ENCODE results near the gene SPIRE2. TPM values are rescaled to one million over a fixed set of nuclear protein-coding genes. Genes with fewer than 3 reads are reported as not detected.
"Not testable (repeated sequence)": the region's sequence is repeated elsewhere in the genome, so short reads cannot be mapped to it uniquely, and the experiment has no call there.

SPIRE2 gene
- polyA plus RNA-seq, 3 donors: 10.4 to 19.5 (median 12.2) TPM

- DNase-seq (ENCODE audit: extremely low read depth in 1 of 11, low read depth in 9 of 11, low spot score in 4 of 11): no peak
These were observed 29.4 kb upstream of the SPIRE2 start for GRCh38 chr16:89798832-89799370.

DNA sequence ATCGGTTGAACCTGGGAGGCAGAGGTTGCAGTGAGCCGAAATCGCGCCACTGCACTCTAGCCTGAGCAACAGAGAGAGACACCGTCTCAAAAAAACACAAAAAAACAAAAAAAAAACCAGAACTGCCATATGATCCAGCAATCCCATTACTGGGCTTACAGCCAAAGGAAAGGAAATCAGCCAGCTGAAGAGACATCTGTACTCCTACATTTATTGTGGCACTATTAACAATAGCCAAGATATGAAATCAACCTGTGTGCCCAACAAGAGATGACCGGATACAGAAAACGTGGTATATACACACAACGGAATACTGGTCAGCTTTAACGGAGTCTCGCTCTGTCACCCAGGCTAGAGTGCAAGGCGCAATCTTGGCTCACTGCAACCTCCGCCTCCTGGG, 26.5 kb upstream of the SPIRE2 start:
- DNase-seq (ENCODE audit: extremely low read depth in 1 of 11, low read depth in 9 of 11, low spot score in 4 of 11): no peak

- no peak for DNase-seq (ENCODE audit: extremely low read depth in 1 of 11, low read depth in 9 of 11, low spot score in 4 of 11)
These were observed 23.0 kb upstream of the SPIRE2 start for GRCh38 chr16:89805136-89805905.

DNA sequence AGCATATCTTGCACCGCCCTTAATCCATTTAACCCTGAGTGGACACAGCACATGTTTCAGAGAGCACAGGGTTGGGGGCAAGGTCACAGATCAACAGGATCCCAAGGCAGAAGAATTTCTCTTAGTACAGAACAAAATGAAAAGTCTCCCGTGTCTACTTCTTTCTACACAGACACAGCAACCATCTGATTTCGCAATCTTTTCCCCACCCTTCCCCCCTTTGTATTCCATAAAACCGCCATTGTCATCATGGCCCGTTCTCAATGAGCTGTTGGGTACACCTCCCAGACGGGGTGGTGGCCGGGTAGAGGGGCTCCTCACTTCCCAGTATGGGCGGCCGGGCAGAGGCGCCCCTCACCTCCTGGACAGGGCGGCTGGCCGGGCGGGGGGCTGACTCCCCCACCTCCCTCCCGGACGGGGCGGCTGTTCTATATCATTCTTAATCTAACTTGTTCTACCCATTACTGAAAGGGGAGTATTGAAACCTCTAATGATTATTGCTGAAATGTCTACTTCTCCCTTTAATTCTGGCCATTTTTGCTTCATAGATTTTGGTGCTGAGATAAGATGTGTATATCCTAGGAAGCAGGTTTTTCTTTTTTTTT, 21.6 kb upstream of the SPIRE2 start:
- DNase-seq (ENCODE audit: extremely low read depth in 1 of 11, low read depth in 9 of 11, low spot score in 4 of 11): not testable (repeated sequence)

DNA sequence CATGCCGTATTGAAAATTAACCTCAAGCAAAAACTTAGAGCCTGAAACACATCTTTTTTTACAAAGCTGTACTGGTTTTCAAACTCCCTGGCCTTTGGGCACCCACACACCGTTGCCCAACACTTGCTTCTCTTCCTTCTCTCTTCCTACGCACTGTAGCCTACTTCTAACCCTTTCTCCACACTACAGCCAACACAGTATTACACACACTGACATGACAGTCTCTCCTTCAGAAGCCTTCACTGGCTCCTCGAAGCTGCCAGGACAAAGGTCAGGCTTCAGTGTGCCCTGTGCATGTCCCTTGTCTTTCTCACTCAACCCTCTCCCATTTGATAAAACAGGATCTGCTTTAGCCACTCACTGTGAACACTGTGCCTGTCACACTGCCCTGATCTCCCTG, 19.8 kb upstream of the SPIRE2 start:
- no peak for DNase-seq (ENCODE audit: extremely low read depth in 1 of 11, low read depth in 9 of 11, low spot score in 4 of 11)

DNA sequence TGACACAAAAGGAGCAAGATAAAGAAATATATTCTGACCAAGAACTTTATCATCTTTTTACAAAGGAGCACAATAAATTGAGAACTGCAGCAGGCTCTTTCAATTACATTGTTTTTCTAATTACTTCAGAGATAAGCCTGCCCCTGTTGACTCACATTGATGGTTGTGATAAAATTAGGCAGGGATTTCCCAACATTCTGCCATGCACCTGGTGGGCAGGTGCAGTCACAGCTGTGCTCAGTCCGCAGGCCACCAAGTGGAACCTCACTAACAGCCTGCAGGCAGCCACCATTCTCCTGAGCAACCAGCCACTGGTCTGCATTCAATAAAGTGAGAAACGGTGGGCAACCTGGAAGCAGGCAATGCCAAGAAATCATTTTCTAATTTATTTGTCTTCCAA, 17.0 kb upstream of the SPIRE2 start:
- no peak for DNase-seq (ENCODE audit: extremely low read depth in 1 of 11, low read depth in 9 of 11, low spot score in 4 of 11)

- DNase-seq (ENCODE audit: extremely low read depth in 1 of 11, low read depth in 9 of 11, low spot score in 4 of 11): no peak
These were observed 12.5 kb upstream of the SPIRE2 start for GRCh38 chr16:89815639-89816348.

GRCh38 chr16:89818851-89819403, 9.3 kb upstream of the SPIRE2 start:
- DNase-seq (ENCODE audit: extremely low read depth in 1 of 11, low read depth in 9 of 11, low spot score in 4 of 11): not testable (repeated sequence)

- DNase-seq (ENCODE audit: extremely low read depth in 1 of 11, low read depth in 9 of 11, low spot score in 4 of 11): not testable (repeated sequence)
These were observed 8.8 kb upstream of the SPIRE2 start for GRCh38 chr16:89819448-89819847.

DNA sequence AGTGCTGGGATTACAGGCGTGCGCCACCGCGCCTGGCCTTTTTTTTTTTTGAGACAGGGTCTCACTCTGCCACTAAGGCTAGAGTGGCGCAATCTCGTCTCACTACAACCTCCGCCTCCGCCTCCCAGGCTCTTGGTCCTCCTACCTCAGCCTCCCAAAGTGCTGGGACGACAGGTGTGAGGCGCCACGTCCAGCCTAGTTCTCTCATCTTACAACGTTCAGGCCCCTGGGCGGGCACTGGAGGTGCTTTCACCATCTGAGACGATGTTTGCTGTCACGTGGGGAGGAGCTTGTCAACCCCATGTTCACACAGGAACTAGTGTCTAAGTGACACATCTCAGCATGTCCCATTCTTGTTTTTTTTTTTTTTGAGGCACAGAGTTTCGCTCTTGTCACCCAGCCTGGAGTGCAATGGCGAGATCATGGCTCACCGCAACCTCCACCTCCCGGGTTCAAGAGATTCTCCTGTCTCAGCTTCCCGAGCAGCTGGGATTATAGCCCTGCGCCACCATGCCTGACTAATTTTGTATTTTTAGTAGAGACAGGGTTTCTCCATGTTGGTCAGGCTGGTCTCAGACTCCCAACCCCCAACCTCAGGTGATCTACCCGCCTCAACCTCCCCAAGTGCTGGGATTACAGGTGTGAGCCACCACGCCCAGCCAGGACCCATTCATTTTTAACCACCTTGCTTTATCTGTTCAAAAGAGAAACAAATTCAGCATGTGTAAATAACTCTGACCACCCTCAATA, 6.7 kb upstream of the SPIRE2 start:
- no peak for DNase-seq (ENCODE audit: extremely low read depth in 1 of 11, low read depth in 9 of 11, low spot score in 4 of 11)

DNA sequence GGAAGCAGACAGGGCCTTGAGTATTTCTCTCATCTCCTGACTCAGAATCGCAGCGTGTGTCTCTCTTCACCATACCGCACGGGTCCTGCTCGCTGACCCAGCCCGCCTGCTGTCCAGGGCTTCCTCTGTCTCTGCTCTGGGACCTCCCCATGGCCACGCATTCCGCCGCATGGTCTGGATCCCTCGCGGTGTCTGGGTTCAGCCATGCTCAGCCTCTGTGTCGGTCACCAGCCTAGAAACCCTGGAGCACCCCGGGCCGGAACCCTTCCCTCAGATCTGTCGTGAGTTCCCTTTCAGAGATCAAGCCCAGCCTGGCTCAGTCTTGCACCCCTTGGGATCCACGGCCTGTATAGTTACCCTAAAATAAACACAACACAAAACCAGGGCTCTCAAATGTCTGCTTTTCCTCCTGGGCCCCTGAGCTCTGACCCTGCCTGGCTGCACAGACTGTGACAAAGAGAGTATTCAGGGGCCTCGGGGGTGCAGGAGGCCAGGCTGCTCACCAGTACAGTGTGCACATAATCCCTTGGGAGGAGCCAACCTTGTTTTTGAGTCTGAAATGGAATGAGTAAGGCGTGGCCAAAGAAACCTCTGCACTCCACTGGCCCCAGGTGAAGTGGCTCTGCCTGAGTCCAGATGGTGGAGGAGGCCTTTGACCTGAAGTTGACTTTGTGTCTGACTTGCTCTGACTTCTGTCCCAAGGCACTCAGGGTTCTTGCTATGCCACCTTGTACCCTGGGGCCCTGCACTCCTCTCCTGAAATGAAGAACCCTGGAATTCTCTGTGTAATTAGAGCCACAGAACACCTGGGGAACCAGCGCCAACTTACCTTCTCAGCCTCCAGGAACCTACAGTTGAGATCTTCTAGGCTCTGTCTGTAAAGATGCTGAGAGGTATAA, 5.8 kb upstream of the SPIRE2 start:
- no peak for DNase-seq (ENCODE audit: extremely low read depth in 1 of 11, low read depth in 9 of 11, low spot score in 4 of 11)

- DNase-seq (ENCODE audit: extremely low read depth in 1 of 11, low read depth in 9 of 11, low spot score in 4 of 11): no peak
These were observed 5.0 kb upstream of the SPIRE2 start for GRCh38 chr16:89823087-89823823.

- DNase-seq (ENCODE audit: extremely low read depth in 1 of 11, low read depth in 9 of 11, low spot score in 4 of 11): not testable (repeated sequence)
These were observed 4.5 kb upstream of the SPIRE2 start for GRCh38 chr16:89823824-89824148.

GRCh38 chr16:89826531-89827382, 1.5 kb upstream of the SPIRE2 start:
- DNase-seq (ENCODE audit: extremely low read depth in 1 of 11, low read depth in 9 of 11, low spot score in 4 of 11): no peak

- no peak for DNase-seq (ENCODE audit: extremely low read depth in 1 of 11, low read depth in 9 of 11, low spot score in 4 of 11)
These were observed 684 bp upstream of the SPIRE2 start for GRCh38 chr16:89827383-89828198.
